Endodermal cell (in vitro differentiated cells): ENCODE results near the gene U2AF1L4. TPM values are rescaled to one million over a fixed set of nuclear protein-coding genes. Genes with fewer than 3 reads are reported as not detected.

Experiments
- DNase-seq: peaks from one replicate; pipeline ENCODE4 v3.0.0-alpha.2; 2017
- H3K27ac ChIP-seq: 2 replicates; pipeline ENCODE4 v1.5.1; 2013; ENCODE audit warnings: mild to moderate bottlenecking, low read depth, low read length, moderate library complexity
- H3K27me3 ChIP-seq: 2 replicates; pipeline ENCODE4 v1.6.1; 2013; ENCODE audit warnings: mild to moderate bottlenecking, low read length, moderate library complexity; ENCODE audit not compliant: insufficient read depth, control insufficient read depth, poor library complexity, severe bottlenecking
- H3K36me3 ChIP-seq: 2 replicates; pipeline ENCODE4 v1.7.0; 2013; ENCODE audit warnings: mild to moderate bottlenecking, low read length, moderate library complexity; ENCODE audit not compliant: control insufficient read depth, insufficient read depth
- H3K4me1 ChIP-seq: one replicate; pipeline ENCODE4 v1.7.0; 2013; ENCODE audit warnings: low read length; ENCODE audit not compliant: control insufficient read depth, insufficient read depth
- H3K4me3 ChIP-seq: 2 replicates; pipeline ENCODE4 v1.5.1; 2013; ENCODE audit warnings: mild to moderate bottlenecking, low read length, moderate library complexity
- H3K9ac ChIP-seq: 2 replicates; pipeline ENCODE4 v1.6.1; 2013; ENCODE audit warnings: mild to moderate bottlenecking, low read length, moderate library complexity; ENCODE audit not compliant: poor library complexity, severe bottlenecking; ENCODE audit errors: extremely low read depth
- H3K9me3 ChIP-seq: 2 replicates; pipeline ENCODE4 v1.6.1; 2013; ENCODE audit warnings: mild to moderate bottlenecking, low read length, moderate library complexity; ENCODE audit not compliant: control insufficient read depth
- H3K27ac Mint-ChIP-seq: 2 replicates; pipeline ENCODE4 v1.8.0; 2020; ENCODE audit warnings: mixed read lengths
- H3K27me3 Mint-ChIP-seq: 2 replicates; pipeline ENCODE4 v1.8.0; 2021; ENCODE audit warnings: mild to moderate bottlenecking, mixed read lengths; ENCODE audit not compliant: insufficient read depth
- H3K36me3 Mint-ChIP-seq: 2 replicates; pipeline ENCODE4 v1.8.0; 2020; ENCODE audit warnings: low read depth, mixed read lengths
- H3K4me1 Mint-ChIP-seq: 2 replicates; pipeline ENCODE4 v1.8.0; 2020; ENCODE audit warnings: mixed read lengths
- H3K4me3 Mint-ChIP-seq: 2 replicates; pipeline ENCODE4 v1.8.0; 2020; ENCODE audit warnings: mild to moderate bottlenecking, moderate library complexity, mixed read lengths
- H3K9me3 Mint-ChIP-seq: 2 replicates; pipeline ENCODE4 v1.8.0; 2020; ENCODE audit warnings: mild to moderate bottlenecking, mixed read lengths
- WGBS, 2 experiments: methylation state at CpG; one replicate each; pipeline versions ENCODE4 v1.1.5 to v1.1.7; 2013; ENCODE audit warnings: missing lambda C conversion rate in 2 of 2, mixed read lengths in 1 of 2; ENCODE audit not compliant: insufficient coverage in 1 of 2, insufficient read length in 1 of 2; 5-methylcytosine and 5-hydroxymethylcytosine counted together
- total RNA-seq, 2 donors: library from RNA; stranded (reverse); fragmentation: NEBNext Ultra II Directional in 1 of 2; extraction: Animal tissue kit (Norgen Biotek cat#: 25700) in 1 of 2; gene quantifications; 2 replicates in 1 of 2; 3 replicates in 1 of 2; pipeline ENCODE4 v1.2.1, GENCODE V29; 2021
- TF ChIP-seq, protein P1 (sequence below): fragments of 200-600 bp; sonication (generic); conservative IDR thresholded peaks from 2 replicates; pipeline ENCODE4 v1.5.0; 2021; ENCODE audit warnings: antibody characterized with exemption, mild to moderate bottlenecking

U2AF1L4 gene
- total RNA-seq, 2 donors from 2014 or later: 17.3 to 23.2 TPM

DNA sequence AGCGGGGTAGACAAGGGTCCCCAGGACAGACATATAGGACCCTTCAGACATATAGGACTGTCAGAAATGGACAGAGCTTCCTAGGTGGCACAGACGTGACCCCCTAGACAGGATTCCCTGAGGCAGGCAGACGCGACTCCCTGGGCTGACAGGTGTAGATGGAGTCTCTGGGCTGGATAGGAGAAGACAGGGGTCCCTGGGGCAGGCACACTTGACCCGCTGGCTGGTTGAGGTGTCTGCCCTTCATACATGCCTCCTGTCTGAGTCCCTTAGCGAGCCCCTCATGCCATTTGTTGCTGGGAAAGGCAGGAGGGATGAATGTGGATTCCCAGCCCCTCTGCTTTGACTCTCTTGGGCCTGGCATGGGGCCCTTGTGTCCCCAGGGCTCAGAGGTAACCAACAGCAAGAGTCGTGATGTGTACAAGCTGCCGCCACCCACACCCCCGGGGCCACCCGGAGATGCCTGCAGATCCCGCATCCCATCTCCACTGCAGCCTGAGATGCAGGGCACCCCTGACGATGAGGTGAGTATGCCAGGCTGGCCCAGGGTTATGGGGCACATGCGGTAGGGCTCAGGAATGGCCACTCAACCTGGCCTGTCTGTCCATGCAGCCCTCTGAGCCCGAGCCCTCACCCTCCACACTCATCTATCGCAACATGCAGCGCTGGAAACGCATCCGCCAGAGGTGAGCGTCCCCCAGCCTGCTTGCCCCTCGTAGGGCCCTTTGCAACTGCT lies 8.6 kb upstream of the U2AF1L4 start:
- no peaks in the 10 kb centered on the region for H3K4me1 ChIP-seq
- peaks cover 11% of the 10 kb centered on the region for H3K4me1 Mint-ChIP-seq
- H3K9me3 ChIP-seq: no peaks in the 10 kb centered on the region
- H3K4me3 Mint-ChIP-seq: no peak overlapping the region
- no peaks in the 10 kb centered on the region for H3K36me3 Mint-ChIP-seq
- DNase-seq: no peak
- H3K27ac Mint-ChIP-seq: no peak overlapping the region
- TF ChIP-seq, protein P1, sequence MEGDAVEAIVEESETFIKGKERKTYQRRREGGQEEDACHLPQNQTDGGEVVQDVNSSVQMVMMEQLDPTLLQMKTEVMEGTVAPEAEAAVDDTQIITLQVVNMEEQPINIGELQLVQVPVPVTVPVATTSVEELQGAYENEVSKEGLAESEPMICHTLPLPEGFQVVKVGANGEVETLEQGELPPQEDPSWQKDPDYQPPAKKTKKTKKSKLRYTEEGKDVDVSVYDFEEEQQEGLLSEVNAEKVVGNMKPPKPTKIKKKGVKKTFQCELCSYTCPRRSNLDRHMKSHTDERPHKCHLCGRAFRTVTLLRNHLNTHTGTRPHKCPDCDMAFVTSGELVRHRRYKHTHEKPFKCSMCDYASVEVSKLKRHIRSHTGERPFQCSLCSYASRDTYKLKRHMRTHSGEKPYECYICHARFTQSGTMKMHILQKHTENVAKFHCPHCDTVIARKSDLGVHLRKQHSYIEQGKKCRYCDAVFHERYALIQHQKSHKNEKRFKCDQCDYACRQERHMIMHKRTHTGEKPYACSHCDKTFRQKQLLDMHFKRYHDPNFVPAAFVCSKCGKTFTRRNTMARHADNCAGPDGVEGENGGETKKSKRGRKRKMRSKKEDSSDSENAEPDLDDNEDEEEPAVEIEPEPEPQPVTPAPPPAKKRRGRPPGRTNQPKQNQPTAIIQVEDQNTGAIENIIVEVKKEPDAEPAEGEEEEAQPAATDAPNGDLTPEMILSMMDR: no peak
- H3K27me3 Mint-ChIP-seq: peaks cover 25% of the 10 kb centered on the region
- 93 to 96% methylated on average over 18 to 20 of the region's 20 CpGs for WGBS, 2 experiments
- H3K9ac ChIP-seq: no peak overlapping the region
- no peak overlapping the region for H3K4me3 ChIP-seq
- peaks cover 7% of the 10 kb centered on the region for H3K27me3 ChIP-seq
- no peak overlapping the region for H3K27ac ChIP-seq
- peaks cover 5% of the 10 kb centered on the region for H3K36me3 ChIP-seq
- H3K9me3 Mint-ChIP-seq: no peaks in the 10 kb centered on the region

- Mint-ChIP-seq H3K27me3 (peaks cover 25% of the 10 kb centered on the region), H3K36me3 (peaks cover under 1% of the 10 kb centered on the region), H3K4me1 (peaks cover 11% of the 10 kb centered on the region), H3K9me3 (no peaks in the 10 kb centered on the region), H3K4me3 (no peak overlapping the region), H3K27ac (no peak overlapping the region)
- Histone ChIP-seq H3K36me3 (peaks cover 5% of the 10 kb centered on the region), H3K27me3 (peaks cover 7% of the 10 kb centered on the region), H3K9me3 (no peaks in the 10 kb centered on the region), H3K27ac (no peak overlapping the region), H3K4me1 (no peaks in the 10 kb centered on the region), H3K4me3 (no peak overlapping the region), H3K9ac (no peak overlapping the region)
- TF ChIP-seq, protein P1: no peak
- DNase-seq: no peak
- 93 to 98% methylated on average over 14 to 19 of the region's 20 CpGs for WGBS, 2 experiments
Measured at GRCh38 chr19:35752746-35753350, 7.6 kb upstream of the U2AF1L4 start.

DNA sequence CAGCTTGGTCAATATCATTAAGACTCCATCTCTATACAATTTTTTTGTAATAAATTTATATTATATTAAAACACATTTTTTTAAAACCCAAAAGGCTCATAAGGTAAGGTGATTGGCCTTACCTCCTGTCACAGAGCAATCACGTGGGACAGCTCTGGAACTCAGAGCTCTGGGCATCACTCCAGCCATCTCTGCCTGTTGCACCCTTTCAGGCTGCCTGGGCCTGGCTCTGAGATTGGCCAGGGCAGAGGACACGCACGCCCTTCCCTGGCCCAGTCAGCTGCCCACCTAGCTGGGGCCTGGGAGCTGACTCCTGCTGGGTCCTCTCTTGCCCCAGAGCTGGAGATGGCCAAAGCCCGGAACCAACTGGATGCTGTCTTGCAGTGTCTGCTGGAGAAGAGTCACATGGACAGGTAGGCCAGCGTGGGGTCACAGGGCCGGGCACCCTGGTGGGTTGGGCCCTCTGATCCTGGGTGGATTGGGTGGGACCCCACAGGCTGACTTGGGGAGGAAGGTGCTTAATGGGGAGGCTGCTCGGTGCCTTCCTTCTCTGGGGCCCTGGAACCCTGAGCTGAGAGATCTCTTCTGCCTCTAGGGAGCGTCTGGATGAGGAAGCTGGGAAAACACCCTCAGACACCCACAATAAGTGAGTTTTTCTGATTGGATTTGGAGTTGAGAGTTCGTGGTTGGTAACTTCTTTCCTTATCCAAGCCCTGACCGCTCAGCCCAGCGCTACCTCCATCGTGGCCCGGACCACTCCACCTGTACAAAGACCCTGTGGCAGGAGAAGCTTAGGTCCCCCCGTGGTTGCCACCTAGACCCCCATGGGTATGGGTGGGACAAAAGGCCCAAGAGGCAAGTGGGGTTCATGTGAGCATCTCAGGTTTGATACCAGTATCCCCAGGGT lies 6.9 kb upstream of the U2AF1L4 start:
- no peak for DNase-seq
- TF ChIP-seq, protein P1: no peak
- Histone ChIP-seq H3K9ac (no peak overlapping the region), H3K4me3 (no peak overlapping the region), H3K36me3 (peaks cover 9% of the 10 kb centered on the region), H3K27ac (no peak overlapping the region), H3K4me1 (no peaks in the 10 kb centered on the region), H3K27me3 (peaks cover 7% of the 10 kb centered on the region), H3K9me3 (no peaks in the 10 kb centered on the region)
- H3K27ac Mint-ChIP-seq: no peak overlapping the region
- H3K4me3 Mint-ChIP-seq: no peak overlapping the region
- H3K4me1 Mint-ChIP-seq: peaks cover 11% of the 10 kb centered on the region
- WGBS, 2 experiments: 94 to 97% methylated on average over 5 to 13 of the region's 14 CpGs
- no peaks in the 10 kb centered on the region for H3K9me3 Mint-ChIP-seq
- H3K27me3 Mint-ChIP-seq: peaks cover 24% of the 10 kb centered on the region
- H3K36me3 Mint-ChIP-seq: peaks cover 2% of the 10 kb centered on the region
